GM12864 (cell line): ENCODE results near the gene CLPX.
"Not testable (repeated sequence)": the region's sequence is repeated elsewhere in the genome, so short reads cannot be mapped to it uniquely, and the experiment has no call there.

Experiments used
- DNase-seq: peaks from one replicate; pipeline ENCODE4 v3.0.0-alpha.2; 2011; ENCODE audit warnings: low read depth
- H3K4me3 ChIP-seq: 2 replicates; pipeline ENCODE4 v1.5.1; 2011; ENCODE audit warnings: mild to moderate bottlenecking, low read depth, low read length, control low read depth
- TF ChIP-seq, protein P1 (sequence below): IDR thresholded peaks from 2 replicates; pipeline ENCODE4 v1.5.1; 2011; ENCODE audit warnings: low read depth, mild to moderate bottlenecking, moderate library complexity, low read length, control low read depth, inconsistent platforms; ENCODE audit errors: missing control alignments

The CLPX gene

DNA sequence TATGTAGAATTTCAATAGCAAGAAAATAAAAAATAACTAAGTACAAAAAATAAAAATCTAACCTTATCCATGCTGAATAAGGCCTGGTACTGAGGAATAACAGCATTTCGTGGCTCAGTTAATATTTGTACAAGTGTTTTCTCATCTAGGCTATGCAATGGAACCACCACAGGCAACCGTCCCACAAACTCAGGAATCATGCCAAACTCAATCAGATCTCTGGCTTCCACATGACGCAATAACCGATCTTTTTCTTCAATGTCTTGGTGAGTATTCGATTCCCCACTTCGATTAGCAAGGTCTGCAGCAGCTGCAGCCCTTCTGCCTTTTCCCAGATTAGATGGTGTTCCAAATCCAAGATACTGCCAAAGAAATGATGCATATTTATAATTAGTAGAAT, 30.4 kb downstream of the CLPX start:
- no peak overlapping the region for H3K4me3 ChIP-seq
- DNase-seq: no peak
- TF ChIP-seq, protein P1, sequence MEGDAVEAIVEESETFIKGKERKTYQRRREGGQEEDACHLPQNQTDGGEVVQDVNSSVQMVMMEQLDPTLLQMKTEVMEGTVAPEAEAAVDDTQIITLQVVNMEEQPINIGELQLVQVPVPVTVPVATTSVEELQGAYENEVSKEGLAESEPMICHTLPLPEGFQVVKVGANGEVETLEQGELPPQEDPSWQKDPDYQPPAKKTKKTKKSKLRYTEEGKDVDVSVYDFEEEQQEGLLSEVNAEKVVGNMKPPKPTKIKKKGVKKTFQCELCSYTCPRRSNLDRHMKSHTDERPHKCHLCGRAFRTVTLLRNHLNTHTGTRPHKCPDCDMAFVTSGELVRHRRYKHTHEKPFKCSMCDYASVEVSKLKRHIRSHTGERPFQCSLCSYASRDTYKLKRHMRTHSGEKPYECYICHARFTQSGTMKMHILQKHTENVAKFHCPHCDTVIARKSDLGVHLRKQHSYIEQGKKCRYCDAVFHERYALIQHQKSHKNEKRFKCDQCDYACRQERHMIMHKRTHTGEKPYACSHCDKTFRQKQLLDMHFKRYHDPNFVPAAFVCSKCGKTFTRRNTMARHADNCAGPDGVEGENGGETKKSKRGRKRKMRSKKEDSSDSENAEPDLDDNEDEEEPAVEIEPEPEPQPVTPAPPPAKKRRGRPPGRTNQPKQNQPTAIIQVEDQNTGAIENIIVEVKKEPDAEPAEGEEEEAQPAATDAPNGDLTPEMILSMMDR: no peak

DNA sequence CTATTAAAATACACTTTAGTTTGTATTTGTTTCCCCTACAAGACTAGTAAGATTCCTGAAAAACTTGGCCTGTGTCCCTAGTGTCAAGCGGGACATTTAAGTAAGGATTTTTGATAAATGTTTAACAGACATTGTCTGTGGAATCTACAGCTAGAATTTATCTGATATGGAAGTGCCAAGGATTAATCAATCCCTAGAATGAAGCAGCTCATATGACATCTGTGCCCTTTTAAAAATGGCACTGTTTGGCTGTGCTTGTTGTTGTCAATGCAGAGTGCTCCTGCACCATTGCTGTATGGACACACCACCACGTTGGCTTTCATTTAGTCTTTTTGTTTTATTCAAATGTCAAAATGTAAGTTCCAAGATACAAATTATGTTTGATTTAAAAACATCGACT, 37.2 kb downstream of the CLPX start:
- no peak overlapping the region for H3K4me3 ChIP-seq
- TF ChIP-seq, protein P1: no peak
- DNase-seq: no peak

DNA sequence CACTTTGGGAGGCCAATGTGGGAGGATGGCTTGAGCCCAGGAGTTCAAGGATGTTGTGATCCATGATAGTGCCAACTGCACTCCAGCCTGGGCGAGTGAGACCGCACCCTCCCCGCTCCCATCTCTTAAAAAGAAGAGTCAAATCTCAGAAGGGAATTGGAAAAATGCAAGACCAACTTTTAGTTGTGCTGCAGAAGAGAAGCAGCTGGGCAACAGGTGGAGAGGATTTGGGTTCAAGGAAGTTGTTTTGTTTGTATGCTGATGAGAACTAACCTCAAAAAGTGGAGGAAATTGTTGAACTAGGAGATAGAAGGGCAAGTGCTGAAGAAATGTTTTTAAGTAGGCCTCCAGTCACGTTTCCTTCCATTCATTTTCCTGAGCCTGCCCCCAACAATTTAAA, 38.7 kb downstream of the CLPX start:
- TF ChIP-seq, protein P1: no peak
- H3K4me3 ChIP-seq: no peak overlapping the region
- no peak for DNase-seq

DNA sequence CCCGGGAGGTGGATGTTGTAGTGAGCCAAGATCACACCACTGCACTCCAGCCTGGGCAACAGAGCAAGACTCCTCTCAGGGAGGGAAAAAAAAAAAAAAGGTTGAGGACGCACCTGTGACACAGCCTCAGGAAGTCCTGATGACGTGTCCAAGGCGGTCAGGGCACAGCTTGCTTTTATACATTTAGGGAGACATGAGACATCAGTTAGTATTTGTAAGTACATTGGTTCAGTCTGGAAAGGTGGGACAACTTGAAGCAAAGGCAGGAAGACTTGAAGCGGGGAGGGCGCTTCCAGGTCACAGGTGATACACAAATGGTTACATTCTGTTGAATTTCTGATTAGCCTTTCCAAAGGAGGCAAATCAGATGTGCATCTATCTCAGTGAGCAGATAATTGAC, 46.5 kb downstream of the CLPX start:
- not testable (repeated sequence) for DNase-seq

DNA sequence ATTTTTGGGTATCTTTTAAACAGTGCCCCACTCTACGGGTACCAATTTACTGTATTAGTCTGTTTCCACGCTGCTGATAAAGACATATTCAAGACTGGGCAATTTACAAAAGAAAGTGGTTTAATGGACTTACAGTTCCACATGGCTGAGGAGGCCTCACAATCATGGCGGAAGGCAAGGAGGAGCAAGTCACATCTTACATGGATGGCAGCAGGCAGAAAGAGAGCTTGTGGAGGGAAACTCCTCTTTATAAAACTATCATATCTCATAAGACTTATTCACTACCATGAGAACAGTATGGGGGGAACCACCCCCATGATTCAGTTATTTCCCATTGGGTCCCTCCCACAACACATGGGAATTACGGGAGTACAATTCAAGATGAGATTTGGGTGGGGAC, 47.2 kb downstream of the CLPX start:
- H3K4me3 ChIP-seq, DNase-seq: not testable (repeated sequence)

More for the DNA sequence above, 46.5 kb downstream of the CLPX start:
- not testable (repeated sequence) for H3K4me3 ChIP-seq

DNA sequence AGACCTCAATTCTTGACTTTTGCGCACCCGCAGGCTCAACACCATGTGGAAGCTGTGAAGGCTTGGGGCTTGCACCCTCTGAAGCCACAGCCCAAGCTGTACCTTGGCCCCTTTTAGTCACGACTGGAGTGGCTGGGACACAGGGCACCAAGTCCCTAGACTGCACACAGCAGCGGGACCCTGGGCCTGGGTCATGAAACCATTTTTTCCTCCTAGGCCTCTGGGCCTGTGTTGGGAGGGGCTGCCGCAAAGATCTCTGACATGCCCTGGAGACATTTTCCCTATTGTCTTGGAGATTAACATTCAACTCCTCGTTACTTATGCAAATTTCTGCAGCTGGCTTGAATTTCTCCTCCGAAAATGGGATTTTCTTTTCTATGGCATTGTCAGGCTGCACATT, 48.1 kb downstream of the CLPX start:
- not testable (repeated sequence) for H3K4me3 ChIP-seq

DNA sequence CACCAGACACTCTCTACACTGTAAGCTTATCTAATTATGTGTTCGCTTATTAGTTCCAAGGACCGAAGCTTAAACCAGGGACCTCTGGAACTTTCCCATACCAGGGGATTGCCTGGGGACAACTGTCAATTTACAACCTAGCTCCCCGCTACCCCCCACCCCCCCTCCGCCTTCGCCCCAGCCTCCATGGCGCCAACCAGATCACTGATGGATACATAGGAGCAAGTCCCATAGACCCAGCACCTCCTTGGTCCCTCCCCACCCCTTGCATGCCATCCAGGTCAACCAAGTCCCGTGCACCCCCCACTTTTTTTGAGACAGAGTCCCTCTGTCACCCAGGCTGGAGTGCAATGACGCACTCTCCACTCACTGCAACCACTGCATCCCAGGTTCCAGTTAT, 50.6 kb downstream of the CLPX start:
- TF ChIP-seq, protein P1: no peak
- peak overlapping the region; percentile 68 for H3K4me3 ChIP-seq
- DNase-seq: no peak

More for the DNA sequence above, 48.1 kb downstream of the CLPX start:
- DNase-seq: not testable (repeated sequence)

DNA sequence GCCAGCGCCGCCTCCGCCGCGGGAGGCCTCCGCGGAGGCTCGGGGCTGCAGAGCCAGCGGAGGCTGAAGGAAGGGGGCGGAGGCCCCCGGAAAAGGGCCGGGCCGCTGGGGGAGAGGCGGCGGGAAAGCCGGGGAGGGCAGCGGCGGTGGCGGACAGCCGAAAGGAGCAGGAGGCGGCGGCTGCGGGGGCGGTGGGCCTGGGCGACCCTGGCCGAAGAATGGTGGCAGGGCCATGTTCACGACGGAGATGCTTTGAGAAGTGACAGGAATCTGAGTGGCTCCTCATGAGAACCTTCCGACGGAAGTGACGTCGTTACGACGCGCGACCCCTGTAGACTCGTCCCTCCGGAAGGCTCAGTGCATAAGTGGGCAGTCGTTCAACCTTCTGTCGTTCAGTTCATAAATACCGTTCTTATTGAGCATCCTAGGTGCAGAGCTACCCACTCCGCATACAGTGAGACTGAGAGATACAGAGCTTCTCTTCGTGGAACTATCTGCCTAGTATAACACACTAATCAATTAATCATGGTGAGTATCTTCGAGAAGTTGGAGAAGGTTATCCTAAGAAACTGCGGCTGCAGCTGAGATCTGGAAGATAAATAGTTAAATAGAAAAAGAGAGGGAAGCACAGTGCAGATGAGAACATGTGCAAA, 51.5 kb downstream of the CLPX start, which contains the start of gene PDCD7:
PDCD7 (minus strand) TSS at position 261 of the 653 bp plus-strand sequence; CDS start at position 234, 27 bp downstream.
- DNase-seq: peak; percentile 89
- peak within 1 kb of the TSS; percentile 68 for H3K4me3 ChIP-seq
- TF ChIP-seq, protein P1: no peak
